GM19035 (cell line): ENCODE results near the gene TPCN1.
A peak's percentile ranks its signal among the peaks of the same experiment; 100 is the strongest.
"Not testable (repeated sequence)": the region's sequence is repeated elsewhere in the genome, so short reads cannot be mapped to it uniquely, and the experiment has no call there.

ENCODE experiments used
- ATAC-seq: cut with Tn5 transposase; IDR thresholded peaks from one replicate; pipeline ENCODE4 v1.9.1; 2021; ENCODE audit not compliant: unreplicated experiment

Gene TPCN1

DNA sequence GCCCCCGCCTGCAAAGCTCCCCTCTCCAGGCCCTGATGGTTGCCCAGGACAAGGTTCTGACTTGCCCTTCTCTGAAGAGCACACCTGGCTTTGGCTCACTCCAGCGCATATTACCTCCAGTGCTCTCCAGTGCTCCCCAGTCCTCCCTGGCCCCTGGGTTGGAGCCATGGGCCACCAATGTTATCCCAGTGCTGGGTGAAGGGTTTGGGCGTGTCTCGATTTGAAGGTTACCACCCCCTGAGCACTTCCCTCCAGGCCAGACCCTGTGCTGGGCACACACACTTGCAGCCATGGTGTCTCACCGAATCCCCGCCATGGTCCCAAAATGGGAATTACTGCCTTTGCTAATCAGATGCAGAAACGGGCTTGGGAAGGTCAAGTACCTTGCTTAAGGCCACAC, 24.7 kb upstream of the TPCN1 start:
- no peak for ATAC-seq

DNA sequence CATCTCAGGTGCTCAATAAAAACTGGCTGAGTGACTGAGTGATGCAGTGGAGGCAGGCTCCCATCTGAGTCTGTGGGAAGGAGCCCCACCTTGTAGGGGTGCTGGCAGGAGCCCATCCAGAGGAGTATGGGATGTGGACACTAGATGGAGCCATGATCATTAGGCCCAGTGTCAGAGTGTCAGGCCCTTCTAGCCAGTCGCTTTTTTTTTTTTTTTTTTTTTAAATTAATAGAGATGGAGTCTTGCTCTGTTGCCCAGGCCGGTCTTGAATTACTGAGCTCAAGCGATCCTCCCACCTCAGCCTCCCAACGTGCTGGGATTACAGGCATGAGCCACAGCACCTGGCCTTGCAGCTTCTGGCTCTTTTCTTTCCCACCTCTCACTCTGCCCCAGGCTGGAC, 24.3 kb upstream of the TPCN1 start:
- ATAC-seq, result peak; percentile 74

DNA sequence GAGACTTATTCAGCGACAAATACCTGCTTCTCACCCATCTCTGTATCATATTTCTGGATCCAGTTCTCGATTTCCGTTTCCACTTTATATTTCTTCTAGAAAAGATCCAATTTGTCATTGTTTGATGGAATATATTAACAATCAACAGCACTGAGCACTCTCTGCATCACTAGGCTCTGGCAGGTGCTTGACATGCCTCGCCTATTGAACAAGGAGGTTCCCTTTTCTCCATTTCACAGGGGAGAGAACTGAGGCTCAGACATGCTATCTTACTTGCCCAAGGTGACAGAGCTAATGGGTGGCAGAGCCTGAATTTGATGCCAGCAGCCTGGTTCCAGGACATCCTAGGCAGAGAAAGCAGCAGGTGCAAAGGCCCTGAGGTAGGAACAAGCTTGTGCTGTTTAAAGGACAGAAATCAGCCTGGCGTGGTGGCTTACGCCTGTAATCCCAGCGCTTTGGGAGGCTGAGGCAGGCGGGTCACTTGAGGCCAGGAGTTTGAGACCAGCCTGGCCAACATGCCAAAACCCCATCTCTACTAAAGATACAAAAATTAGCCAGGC, 23.7 kb upstream of the TPCN1 start:
- no peak for ATAC-seq

DNA sequence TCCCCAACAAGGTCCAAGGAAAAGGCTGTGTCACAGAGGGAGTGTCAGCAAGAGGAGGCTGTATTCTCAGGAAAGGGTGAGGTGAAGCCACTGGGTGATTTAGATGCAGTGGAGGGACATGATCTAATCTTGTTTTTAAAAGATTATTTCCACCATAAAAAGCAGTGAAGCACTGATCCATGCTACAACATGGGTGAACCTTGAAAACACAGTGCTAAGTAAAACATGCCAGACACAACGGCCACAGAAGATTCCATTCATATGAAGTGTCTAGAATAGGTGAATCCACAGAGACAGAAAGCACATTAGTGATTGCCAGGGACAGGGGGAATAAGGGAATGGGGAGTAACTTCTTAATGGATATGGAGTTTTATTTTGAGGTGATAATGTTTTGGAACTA, 23.0 kb upstream of the TPCN1 start:
- ATAC-seq, result no peak

DNA sequence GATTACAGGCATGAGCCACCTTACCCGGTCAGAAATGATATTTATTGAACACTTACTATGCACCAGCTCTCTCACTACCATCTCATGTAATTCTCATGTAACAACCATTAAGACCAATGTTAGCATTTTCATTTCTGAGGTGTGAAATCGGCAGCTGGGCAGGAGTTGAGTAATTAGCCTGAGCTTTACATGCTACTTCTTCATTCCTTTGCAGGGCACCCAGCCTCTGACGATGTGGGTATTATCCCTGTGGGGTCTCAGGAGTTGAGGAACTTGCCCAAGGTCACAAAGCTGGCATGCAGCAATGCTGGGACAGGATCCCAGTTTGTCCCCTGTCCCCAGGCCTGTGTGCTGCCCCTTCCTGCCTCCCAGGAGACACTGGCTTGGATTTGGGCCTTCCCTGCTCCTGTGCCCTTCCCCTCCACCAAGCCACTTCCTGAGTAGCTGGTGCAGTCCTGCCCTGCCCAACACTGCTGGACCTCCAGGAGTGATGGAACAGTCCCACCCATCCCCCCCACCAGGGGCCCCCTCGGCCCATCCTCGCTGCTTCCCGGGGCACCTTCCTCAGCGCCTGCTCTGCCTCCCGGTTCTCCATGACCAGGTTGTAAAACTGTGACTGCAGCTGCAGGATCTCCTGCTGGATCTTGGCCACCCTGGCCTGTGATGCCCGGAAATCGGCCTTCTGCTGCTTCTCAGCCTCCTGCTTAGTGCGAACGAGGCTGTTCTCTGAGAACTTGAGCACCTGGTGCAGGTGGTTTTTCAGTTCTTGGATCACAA, 21.1 kb upstream of the TPCN1 start:
- ATAC-seq, result no peak

DNA sequence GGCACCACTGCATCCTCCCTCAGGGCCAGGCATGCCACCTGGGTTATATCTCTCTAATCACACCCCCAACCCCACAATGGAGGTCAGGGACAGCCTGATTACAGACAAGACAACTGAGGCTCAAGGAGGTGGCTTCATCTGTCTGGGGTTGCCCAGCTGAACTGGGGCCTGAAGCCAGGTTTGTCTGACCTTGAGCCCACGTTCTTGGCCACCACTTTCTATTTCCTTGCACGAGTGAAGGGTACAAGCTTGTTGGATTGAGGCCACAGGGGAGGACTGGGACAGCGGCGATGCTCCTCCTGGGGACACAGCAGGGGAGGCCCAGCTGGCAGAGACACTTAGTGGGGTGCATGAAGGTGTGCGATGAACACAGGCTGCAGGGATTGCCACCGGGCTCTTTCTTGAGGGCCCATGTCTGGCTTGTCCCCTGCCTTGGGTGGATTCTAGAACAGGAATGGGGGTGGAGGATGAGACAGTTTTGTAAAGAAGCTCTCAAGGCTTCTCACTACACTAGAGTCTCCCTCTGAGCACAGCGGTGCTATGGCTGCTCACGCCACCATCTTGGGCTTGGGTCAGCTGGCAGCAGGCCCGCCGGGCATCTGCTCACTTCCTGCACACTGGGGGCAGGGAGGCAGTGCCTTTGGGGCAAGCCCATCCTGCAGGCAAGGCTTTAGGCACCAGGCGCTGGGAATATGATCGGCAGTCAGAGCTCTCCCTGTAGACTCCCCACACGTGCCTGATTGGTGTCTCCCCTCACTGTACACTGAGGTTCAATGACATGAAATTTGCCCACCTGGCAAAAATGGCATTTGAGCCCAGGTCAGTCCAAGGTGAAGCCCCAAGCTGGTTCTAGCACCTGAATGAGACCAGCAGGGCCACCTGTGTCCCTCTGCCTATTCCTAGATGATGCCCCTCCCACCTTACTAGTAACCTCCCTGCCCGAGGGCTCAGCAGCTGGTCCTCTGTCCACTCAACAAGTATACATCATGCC, 19.8 kb upstream of the TPCN1 start:
- no peak for ATAC-seq

DNA sequence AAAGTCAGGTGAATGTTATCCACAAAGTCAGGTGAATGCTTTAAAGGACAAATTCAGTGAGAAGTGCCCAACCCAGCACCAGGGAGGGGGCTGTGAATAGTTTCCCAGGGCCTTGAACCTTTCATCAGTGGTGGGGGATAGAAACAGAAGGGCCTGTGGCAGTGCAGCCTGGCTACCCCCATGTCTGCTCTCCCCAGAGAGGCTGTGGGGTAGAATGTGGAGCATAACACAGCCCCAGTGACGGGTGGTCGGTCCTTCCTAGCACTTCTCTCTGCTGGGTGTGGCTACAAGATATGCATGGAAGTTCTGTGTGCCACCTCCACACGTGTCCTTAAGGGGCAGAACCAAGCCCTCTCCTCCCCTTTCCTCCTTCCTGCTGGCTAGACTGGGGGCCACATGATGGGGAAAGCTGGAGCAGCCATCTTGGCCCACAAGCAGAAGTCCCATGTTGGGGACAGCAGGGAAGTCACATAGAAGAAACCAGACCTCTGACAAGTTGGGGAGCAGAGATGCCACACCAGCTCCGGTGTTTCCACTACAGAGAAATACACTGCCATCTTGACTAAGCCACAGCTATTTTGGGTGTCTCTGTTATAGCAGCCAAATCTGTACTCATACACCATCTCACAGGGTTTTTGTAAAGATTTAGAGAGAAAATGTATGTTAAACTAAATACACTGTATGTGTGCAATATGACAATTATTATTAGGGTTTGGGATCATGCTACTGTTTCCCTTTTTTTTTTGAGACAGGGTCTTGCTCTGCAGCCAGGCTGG, 18.8 kb upstream of the TPCN1 start:
- ATAC-seq, result no peak

DNA sequence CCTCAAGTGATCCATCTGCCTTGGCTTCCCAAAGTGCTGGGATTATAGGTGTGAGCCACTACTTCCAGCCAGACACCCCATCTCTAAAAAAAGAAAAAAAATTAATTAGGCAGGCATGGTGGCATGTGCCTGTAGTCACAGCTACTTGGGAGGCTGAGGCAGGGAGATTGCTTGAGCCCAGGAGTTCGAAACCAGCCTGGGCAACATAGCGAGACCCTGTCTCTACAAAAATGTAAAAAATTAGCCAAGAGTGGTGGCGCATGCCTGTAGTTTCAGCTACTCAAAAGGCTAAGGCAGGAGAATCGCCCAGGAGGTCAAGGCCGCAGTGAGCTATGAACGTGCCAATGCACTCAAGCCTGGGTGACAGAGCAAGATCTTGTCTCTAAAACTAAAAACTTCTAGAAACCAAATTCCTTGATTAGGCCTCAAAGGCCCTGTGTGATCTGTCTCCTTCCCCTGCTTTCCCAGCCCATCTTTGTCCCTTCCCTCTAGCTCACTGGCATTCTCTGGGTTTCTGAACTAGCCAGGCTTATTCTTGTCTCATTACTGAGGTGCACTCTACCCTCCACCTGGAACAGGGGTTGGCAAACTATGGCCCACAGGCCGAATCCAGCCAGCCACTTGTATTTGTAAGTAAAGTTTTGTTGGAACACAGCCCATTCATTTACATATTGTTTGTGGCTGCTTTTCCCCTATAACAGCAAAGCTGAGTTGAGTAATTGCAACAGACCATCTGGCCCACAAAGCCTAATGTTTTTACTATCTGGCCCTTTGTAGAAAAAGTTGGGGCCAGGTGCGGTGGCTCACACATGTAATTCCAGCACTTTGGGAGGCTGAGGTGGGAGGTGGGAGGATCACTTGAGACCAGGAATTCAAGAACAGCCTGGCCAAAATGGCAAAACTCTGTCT, 17.2 kb upstream of the TPCN1 start:
- ATAC-seq, result no peak

DNA sequence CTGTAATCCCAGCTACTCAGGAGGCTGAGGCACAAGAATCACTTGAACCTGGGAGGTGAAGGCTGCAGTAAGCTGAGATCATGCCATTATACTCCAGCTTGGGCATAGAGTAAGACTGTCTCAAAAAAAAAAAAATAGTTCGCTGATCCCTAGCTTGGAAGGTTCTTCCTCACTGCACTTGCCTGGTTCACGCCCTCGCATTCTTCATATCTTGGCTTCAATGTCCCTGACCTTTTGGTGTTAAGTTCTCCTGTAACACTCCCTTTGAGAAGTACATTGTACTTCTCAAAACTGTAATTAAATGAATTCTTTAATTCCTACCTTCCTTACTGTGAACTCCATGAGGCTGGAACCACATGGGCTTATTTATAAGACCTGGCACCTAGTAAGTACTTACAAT, 16.5 kb upstream of the TPCN1 start:
- no peak for ATAC-seq

DNA sequence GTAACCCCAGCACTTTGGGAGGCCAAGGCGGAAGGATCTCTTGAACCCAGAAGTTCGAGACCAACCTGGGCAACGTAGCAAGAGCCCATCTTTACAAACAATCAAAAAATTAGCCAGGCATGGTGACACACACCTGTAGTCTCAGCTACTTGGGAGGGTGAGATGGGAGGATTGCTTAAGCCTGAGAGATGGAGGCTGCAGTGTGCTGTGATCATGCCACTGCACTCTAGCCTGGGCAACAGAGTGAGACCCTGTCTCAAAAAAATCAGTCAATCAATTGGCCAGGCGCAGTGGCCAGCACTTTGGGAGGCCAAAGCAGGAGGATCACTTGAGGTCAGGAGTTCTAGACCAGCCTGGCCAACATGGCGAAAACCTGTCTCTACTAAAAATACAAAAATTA, 14.5 kb upstream of the TPCN1 start:
- not testable (repeated sequence) for ATAC-seq

DNA sequence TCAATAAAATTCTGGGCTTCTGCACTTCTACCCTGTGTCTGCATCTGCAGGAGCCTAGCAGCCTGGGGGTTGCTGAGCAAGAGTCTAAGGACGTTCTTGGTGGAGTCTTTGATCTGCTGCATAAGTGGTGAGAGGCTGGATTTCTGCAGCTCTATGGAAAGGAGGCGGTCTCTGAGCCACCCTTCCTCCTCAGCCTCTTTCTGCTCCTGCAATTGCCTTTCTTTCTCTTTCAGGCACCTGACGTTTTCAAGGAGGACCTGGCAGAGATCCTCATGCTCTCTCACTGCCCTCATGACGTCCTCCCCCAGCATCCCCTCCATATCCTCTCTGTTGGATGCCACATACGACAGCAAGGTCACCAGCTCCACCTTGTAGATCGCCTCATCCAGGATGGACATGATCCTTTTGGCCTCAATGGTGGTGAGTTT, 13.6 kb upstream of the TPCN1 start:
- ATAC-seq, result peak; percentile 8

DNA sequence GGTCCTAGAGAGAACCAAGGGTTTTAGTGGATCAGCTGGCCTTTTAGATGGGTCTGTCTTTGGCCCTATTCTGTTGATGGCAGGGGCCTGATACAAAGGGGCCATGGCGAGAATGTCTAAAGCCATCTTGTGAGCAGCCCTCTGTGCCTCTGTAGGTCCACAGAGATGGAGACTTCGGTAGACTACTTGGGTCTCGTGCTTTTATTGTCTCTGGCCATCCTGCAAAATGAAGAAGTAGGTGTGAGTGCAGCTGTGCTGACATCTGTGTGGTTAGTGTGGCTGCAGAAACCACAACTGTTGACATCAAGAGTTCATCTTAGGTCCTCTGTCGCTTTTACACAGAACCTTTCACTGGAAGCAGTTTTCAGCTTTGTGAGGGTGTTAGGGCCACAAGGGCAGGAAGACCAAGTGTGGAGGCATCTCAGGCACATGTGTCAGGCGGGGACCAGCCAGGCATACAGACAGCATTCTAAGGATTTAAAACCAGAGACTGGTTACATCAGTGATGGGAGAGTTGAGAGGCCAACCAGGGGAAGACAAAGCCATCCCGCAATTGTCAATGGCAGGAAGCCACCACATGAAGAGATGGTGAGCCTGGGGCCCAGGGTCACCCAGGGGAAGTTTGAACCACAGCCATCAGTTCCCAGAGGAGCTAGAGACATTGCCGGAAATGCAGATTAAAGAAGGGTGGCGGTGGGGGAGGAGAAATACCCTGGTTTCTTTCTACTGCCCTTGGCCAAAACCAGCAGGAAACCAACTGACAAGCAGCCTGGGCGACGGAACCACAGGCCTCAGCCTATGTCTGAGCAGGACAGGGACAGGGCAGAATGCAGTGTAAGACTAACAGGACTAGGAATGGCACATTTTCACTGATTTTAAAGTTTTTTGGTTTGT, 13.0 kb upstream of the TPCN1 start:
- peak; percentile 85 for ATAC-seq

DNA sequence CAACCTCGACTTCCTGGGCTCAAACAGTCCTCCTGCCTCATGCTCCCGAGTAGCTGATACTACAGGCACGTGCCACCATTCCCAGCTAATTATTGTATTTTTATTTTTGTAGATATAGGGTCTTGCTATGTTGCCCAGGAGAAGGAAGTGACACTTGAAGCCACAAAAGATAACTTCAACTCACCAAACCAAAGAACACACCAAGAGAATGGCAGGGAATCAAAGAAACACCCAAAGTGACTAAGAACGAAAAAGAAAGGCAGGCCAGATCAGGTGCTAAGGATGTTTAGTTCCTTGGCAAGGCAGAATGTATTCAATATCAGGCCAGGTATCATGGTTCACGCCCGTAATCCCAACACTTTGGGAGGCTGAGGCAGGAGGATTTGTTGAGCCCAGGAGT, 10.1 kb upstream of the TPCN1 start:
- no peak for ATAC-seq

DNA sequence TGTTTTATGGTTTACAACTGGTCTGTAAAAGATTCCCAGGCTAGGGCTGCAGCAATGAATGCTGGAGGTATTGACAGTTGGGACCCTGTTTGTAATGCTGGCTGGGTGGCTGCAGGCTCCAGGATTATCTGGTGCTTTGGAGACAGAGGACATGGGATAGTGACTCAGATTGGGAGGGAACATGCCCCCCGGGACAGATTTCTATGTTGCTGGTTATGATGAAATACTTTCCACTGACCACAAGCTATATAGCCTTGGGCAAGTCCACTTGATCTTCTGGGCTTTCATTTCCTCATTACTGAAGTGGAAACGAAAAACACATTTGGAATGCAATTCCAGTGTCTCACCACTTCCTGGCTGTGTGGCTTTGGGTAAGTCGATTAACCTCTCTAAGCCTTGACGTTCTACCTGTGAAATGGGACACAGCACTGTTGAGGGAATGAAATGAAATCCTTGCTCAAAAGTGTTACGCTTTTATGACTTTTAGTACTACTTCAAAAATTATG, 6.3 kb upstream of the TPCN1 start:
- ATAC-seq, result peak; percentile 56

DNA sequence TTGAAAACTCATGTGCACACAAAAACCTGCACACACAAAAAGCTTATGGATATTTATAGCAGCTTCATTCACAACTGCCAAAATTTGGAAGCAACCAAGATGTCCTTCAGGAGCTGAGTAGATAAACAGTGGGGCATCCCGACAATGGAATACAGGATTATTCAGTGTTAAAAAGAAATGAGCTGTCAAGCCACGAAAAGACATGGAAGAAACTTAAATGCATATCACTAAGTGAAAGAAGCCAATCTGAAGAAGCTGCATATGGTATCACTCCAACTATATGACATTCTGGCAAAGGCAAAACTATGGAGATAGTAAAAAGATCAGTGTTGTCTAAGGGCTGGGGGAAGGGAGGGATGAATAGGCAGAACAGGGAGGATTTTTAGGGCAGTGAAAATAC, 5.2 kb upstream of the TPCN1 start:
- ATAC-seq, result no peak

DNA sequence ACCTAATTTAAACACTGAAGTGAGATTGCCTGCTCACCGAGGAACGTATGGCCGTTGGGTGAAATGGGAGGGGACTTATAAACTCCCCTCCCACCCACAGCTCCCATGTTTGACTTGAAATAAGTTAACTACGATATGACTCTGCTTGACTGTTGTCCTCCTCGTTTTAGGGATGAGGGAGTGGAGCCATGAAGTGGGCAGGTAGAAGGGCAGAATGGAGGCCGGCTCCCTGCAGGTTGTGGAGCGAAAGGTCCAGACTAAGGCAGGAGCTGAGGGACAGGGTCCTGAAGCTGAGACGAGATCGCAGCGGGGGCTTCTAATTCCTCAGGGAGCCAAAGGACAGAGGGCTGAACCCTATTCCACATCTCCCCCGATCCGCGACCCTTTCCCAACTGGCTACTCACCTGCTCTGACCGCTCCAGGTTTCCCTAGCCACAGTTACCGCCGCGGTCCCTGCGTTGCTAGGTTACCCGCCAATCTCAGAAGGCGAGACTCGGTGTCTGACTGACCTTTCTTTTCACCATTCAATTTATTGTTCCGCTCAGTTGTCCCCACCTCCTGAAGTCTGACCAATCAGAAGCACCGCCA, 577 bp upstream of the TPCN1 start:
- no peak for ATAC-seq

DNA sequence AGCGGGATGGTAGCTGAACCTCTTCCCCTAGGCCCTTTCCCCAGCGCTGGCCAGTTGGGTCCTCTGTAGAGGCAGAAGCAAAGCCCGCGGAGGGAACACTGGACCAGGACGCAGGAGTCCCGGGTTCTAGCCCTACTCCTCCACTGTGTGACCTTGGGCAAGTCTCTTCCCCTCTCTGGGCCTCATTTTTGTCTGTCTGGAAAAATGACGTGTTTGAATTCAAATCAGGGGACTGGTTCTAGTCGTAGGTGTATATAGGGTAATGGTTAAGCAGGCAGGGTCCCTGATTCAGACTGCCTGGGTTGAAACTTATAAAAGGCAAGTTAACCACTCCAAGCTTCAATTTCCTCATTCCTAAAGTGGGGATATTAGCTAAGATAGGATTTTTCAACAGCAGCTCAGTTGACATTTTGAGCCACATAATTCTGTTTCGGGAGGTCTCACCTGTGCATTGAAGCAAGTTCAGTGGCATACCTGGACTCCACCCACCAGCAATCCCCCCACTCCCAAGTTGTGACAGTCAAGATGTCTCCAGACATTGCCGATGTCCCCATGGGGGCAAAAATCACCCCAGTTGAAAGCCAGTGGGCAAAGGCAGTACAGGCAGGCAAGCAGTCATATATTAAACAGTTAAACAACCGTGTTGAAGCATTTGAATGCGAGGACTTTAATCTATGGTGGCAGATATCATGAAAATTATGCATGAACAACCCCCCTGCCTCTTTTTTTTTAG, 899 bp downstream of the TPCN1 start:
- no peak for ATAC-seq
